B cell (primary cell): ENCODE data around the gene SNCA. TPM values are rescaled to one million over a fixed set of nuclear protein-coding genes. Genes with fewer than 3 reads are reported as not detected.

Source experiments
- ATAC-seq: fragments of 200-7000 bp; cut with Tn5 transposase; one replicate; pipeline ENCODE4 v1.10.0; 2021; ENCODE audit warnings: low read depth, mild to moderate bottlenecking, moderate number of reproducible peaks, moderate library complexity
- CTCF ChIA-PET: fragments of 350-600 bp; sonication (Branson Sonifier 250); formaldehyde crosslinking; loops from one replicate; lab custom pipeline; 2021; ENCODE audit warnings: antibody characterized with exemption, inconsistent platforms; lab: Charles Lee
- POLR2A ChIA-PET: fragments of 350-600 bp; sonication (Branson Sonifier 250); formaldehyde crosslinking; loops from one replicate; lab custom pipeline; 2021; ENCODE audit warnings: antibody characterized with exemption; lab: Charles Lee
- DNase-seq: peaks from one replicate; pipeline ENCODE4 v3.0.0; 2013
- H2AFZ ChIP-seq: 2 replicates; pipeline ENCODE4 v1.6.1; 2012; ENCODE audit warnings: mild to moderate bottlenecking, low read depth, low read length; ENCODE audit not compliant: insufficient read depth, poor library complexity, severe bottlenecking
- H3K27ac ChIP-seq, 2 donors: 1 replicate in 1 of 2; 2 replicates in 1 of 2; pipeline ENCODE4 v1.5.1; 2012 to 2013; ENCODE audit warnings: low read length in 2 of 2, mild to moderate bottlenecking in 2 of 2, moderate library complexity in 1 of 2
- H3K27me3 ChIP-seq, 4 experiments: fragments of 200-600 bp in 1 of 4; sonication (generic) in 1 of 4; replicated peaks in 1 of 4; 1 replicate in 2 of 4; 2 replicates in 2 of 4; pipeline versions ENCODE4 v1.6.1 to v1.7.0; 2013 to 2016; ENCODE audit warnings: low read length in 3 of 4, mild to moderate bottlenecking in 2 of 4, mixed read lengths in 1 of 4, moderate library complexity in 1 of 4; ENCODE audit not compliant: insufficient read depth in 4 of 4, control insufficient read depth in 3 of 4; ENCODE audit errors: control extremely low read depth in 1 of 4
- H3K36me3 ChIP-seq, 2 experiments: replicated peaks in 1 of 2; 1 replicate in 1 of 2; 2 replicates in 1 of 2; pipeline versions ENCODE4 v1.6.1 to v1.7.1; 2013; ENCODE audit warnings: low read length in 1 of 2; ENCODE audit not compliant: insufficient read depth in 2 of 2, control insufficient read depth in 1 of 2; ENCODE audit errors: control extremely low read depth in 1 of 2, extremely low read depth in 1 of 2
- H3K4me1 ChIP-seq, 2 donors: fragments of 200-600 bp in 1 of 2; sonication (generic) in 1 of 2; 1 replicate in 1 of 2; 2 replicates in 1 of 2; pipeline versions ENCODE4 v1.5.1 to v1.6.1; 2013 to 2017; ENCODE audit warnings: low read length in 2 of 2; ENCODE audit not compliant: control insufficient read depth in 2 of 2, insufficient read depth in 2 of 2
- H3K4me2 ChIP-seq: replicated peaks from 2 replicates; pipeline ENCODE3; 2012; ENCODE audit warnings: mild to moderate bottlenecking, low read depth, low read length; ENCODE audit not compliant: poor library complexity, severe bottlenecking
- H3K4me3 ChIP-seq, 5 experiments: fragments of 200-600 bp in 1 of 5; sonication (generic) in 1 of 5; 1 replicate in 3 of 5; 2 replicates in 2 of 5; pipeline versions ENCODE4 v1.5.1 to v1.7.0; 2011 to 2016; ENCODE audit warnings: low read length in 4 of 5, mild to moderate bottlenecking in 4 of 5, low read depth in 2 of 5, control low read depth in 1 of 5, moderate library complexity in 1 of 5; ENCODE audit not compliant: insufficient read depth in 1 of 5; ENCODE audit errors: control extremely low read depth in 1 of 5, extremely low read depth in 1 of 5
- H3K79me2 ChIP-seq: fragments of 200-600 bp; sonication (generic); one replicate; pipeline ENCODE4 v1.6.0; 2016; ENCODE audit warnings: low read length; ENCODE audit not compliant: control insufficient read depth, insufficient read depth
- H3K9ac ChIP-seq: fragments of 200-600 bp; sonication (generic); 2 replicates; pipeline ENCODE4 v1.6.1; 2017; ENCODE audit warnings: mild to moderate bottlenecking, low read length, moderate library complexity
- H3K9me3 ChIP-seq, 3 donors: one replicate each; pipeline versions ENCODE4 v1.6.1 to v1.7.1; 2013; ENCODE audit warnings: low read length in 2 of 3; ENCODE audit not compliant: control insufficient read depth in 2 of 3, insufficient read depth in 1 of 3; ENCODE audit errors: control extremely low read depth in 1 of 3
- H4K20me1 ChIP-seq: 2 replicates; pipeline ENCODE4 v1.6.0; 2012; ENCODE audit warnings: mild to moderate bottlenecking, low read length; ENCODE audit not compliant: insufficient read depth, control insufficient read depth, poor library complexity, severe bottlenecking
- H3K27ac Mint-ChIP-seq: one replicate; pipeline ENCODE4 v1.8.0; 2021; ENCODE audit warnings: mixed read lengths
- H3K27me3 Mint-ChIP-seq: one replicate; pipeline ENCODE4 v1.8.0; 2021; ENCODE audit warnings: mixed read lengths
- H3K4me1 Mint-ChIP-seq: one replicate; pipeline ENCODE4 v1.8.0; 2021; ENCODE audit warnings: mixed read lengths
- H3K4me3 Mint-ChIP-seq: one replicate; pipeline ENCODE4 v1.8.0; 2021; ENCODE audit warnings: mixed read lengths
- H3K9me3 Mint-ChIP-seq: one replicate; pipeline ENCODE4 v1.8.0; 2022; ENCODE audit warnings: mixed read lengths; ENCODE audit not compliant: insufficient read depth
- CTCF ChIP-seq: fragments of 200-600 bp; IDR thresholded peaks from one replicate; pipeline ENCODE4 v1.8.0; 2022; ENCODE audit warnings: antibody characterized with exemption, mild to moderate bottlenecking
- EZH2 ChIP-seq: IDR thresholded peaks from 2 replicates; pipeline ENCODE4 v1.6.1; 2012; ENCODE audit warnings: borderline replicate concordance, low read depth, mild to moderate bottlenecking, moderate library complexity, low read length; ENCODE audit not compliant: insufficient read depth, poor library complexity, severe bottlenecking
- WGBS: methylation state at CpG from one replicate; pipeline ENCODE4 v1.1.5; 2013; ENCODE audit warnings: missing lambda C conversion rate; ENCODE audit not compliant: insufficient coverage; 5-methylcytosine and 5-hydroxymethylcytosine counted together
- intact Hi-C: fragments of 100-400 bp; cut with micrococcal nuclease; formaldehyde crosslinking; loops from one replicate; pipeline ENCODE4 v1.10.0; 2022
- polyA plus RNA-seq: library from polyadenylated mRNA; depleted of rRNA; stranded (reverse); fragments of >200 nt; gene quantifications from 2 replicates; pipeline ENCODE4 v1.2.3, GENCODE V29; 2012
- total RNA-seq, 2 donors: library from RNA; stranded (reverse); fragments of 120-200 nt in 1 of 2; gene quantifications; 1 replicate in 1 of 2; 2 replicates in 1 of 2; pipeline versions ENCODE4 v1.2.3 to v1.2.4, GENCODE V29; 2013 to 2022

The SNCA gene
- total and polyA plus RNA-seq, 2 donors (not counting 1 experiment from before 2014, with no cell fraction given), result 0.48 to 1.3 TPM

DNA sequence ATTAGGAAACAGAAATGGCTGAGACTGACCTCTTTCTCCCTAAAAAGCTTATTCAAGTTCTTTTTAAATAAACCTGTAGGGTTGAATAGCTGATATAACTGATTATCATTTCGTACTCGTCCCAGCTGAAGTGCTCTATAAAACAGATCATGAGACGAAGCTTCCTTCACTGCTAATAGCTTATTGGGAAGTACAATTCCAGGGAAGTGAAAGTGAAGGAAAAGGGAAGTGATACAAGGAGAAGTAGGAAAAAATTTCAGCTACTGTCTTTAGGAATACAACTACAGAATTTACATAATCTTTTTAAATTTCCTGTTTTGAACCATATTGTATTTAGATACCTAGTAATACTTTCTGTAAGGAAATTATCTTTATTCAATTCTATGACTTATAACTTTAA is 103.0 kb downstream of the SNCA start:
- intact Hi-C loops, result no loop called here
- H3K79me2 ChIP-seq, result no peaks in the 10 kb centered on the region
- H3K4me1 Mint-ChIP-seq, result no peaks in the 10 kb centered on the region
- H3K4me1 ChIP-seq, result no peaks in the 10 kb centered on the region
- WGBS, result no CpG with 5 or more reads among the region's 3 CpGs
- ChIA-PET POLR2A (no interaction called here), CTCF (no interaction called here)
- H3K4me2 ChIP-seq, result no peak overlapping the region
- H3K27me3 Mint-ChIP-seq, result no peaks in the 10 kb centered on the region
- H3K4me3 ChIP-seq, result no peak overlapping the region
- H3K9ac ChIP-seq, result no peak overlapping the region
- ATAC-seq, result no peak
- H3K27ac ChIP-seq, result no peak overlapping the region
- peaks cover 0 to 3% (median 0%) of the 10 kb centered on the region in 3 donors for H3K9me3 ChIP-seq
- no peaks in the 10 kb centered on the region for H3K36me3 ChIP-seq
- DNase-seq, result no peak
- H3K27ac Mint-ChIP-seq, result no peak overlapping the region
- H2AFZ ChIP-seq, result no peak overlapping the region
- H3K9me3 Mint-ChIP-seq, result no peaks in the 10 kb centered on the region
- TF ChIP-seq CTCF (no peak), EZH2 (no peak)
- H3K27me3 ChIP-seq, result no peaks in the 10 kb centered on the region
- H3K4me3 Mint-ChIP-seq, result no peak overlapping the region
- no peaks in the 10 kb centered on the region for H4K20me1 ChIP-seq

- Mint-ChIP-seq H3K9me3 (no peaks in the 10 kb centered on the region), H3K4me1 (no peaks in the 10 kb centered on the region), H3K27ac (no peak overlapping the region), H3K27me3 (no peaks in the 10 kb centered on the region), H3K4me3 (no peak overlapping the region)
- CTCF ChIA-PET, result no interaction called here
- DNase-seq (no peak), ATAC-seq (no peak)
- POLR2A ChIA-PET, result no interaction called here
- H3K27ac ChIP-seq, result no peak overlapping the region
- H3K36me3 ChIP-seq, result no peaks in the 10 kb centered on the region
- H3K79me2 ChIP-seq, result no peaks in the 10 kb centered on the region
- no peaks in the 10 kb centered on the region for H3K27me3 ChIP-seq
- TF ChIP-seq EZH2 (no peak), CTCF (no peak)
- no peak overlapping the region for H3K9ac ChIP-seq
- H2AFZ ChIP-seq, result no peak overlapping the region
- no peak overlapping the region for H3K4me2 ChIP-seq
- no peak overlapping the region for H3K4me3 ChIP-seq
- no peaks in the 10 kb centered on the region for H4K20me1 ChIP-seq
- H3K4me1 ChIP-seq, result no peaks in the 10 kb centered on the region
- intact Hi-C loops, result no loop called here
- H3K9me3 ChIP-seq, result no peaks in the 10 kb centered on the region
Measured at GRCh38 chr4:89727238-89727637, 109.7 kb downstream of the SNCA start.
